ENCODE results near the gene UBE2J2.

- TF ChIP-seq CTCF (IDR thresholded peaks at IDR 0.05), result peak; percentile 69
- no peak for TF ChIP-seq EZH2phosphoT487 (IDR thresholded peaks at IDR 0.05)
Measured at GRCh38 chr1:1291548-1292441, 18.1 kb upstream of the UBE2J2 start.
